ENCODE data around the gene PEAK1. TPM values are rescaled to one million over a fixed set of nuclear protein-coding genes. Genes with fewer than 3 reads are reported as not detected.

PEAK1 gene
- total RNA-seq, 1 experiment from 2014 or later: 18.4 TPM

DNA sequence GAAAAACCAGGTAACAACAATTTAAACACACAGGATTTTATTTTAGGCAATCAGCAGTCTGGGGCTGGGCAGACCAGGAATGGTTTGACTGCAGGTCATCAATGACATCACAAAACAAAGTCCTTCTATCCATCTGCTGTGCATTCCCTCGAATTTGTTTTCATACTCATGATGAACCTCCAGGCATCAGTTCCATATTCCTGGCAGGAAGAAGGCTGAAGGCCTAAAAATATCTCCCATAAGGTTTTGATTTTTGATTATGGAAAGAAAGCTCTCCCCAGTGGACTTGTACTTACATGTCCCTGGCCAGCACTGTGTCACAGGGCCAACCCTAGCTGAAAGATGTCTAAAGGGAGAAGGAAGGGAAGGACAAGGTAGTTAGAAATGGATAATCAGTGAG, 107.4 kb downstream of the PEAK1 start:
- H3K4me1 Mint-ChIP-seq (ENCODE audit: low read depth, unreplicated experiment): peaks cover 20% of the 10 kb centered on the region
- H3K36me3 Mint-ChIP-seq (ENCODE audit: insufficient read depth, unreplicated experiment): no peaks in the 10 kb centered on the region
- TF ChIP-seq, protein P1, sequence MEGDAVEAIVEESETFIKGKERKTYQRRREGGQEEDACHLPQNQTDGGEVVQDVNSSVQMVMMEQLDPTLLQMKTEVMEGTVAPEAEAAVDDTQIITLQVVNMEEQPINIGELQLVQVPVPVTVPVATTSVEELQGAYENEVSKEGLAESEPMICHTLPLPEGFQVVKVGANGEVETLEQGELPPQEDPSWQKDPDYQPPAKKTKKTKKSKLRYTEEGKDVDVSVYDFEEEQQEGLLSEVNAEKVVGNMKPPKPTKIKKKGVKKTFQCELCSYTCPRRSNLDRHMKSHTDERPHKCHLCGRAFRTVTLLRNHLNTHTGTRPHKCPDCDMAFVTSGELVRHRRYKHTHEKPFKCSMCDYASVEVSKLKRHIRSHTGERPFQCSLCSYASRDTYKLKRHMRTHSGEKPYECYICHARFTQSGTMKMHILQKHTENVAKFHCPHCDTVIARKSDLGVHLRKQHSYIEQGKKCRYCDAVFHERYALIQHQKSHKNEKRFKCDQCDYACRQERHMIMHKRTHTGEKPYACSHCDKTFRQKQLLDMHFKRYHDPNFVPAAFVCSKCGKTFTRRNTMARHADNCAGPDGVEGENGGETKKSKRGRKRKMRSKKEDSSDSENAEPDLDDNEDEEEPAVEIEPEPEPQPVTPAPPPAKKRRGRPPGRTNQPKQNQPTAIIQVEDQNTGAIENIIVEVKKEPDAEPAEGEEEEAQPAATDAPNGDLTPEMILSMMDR (IDR thresholded peaks at IDR 0.05; ENCODE audit: insufficient read depth in 1 of 2, low read depth in 1 of 2, low read length in 1 of 2, severe bottlenecking in 1 of 2, unreplicated experiment in 1 of 2): no peak
- peaks cover 10% of the 10 kb centered on the region for H3K4me1 ChIP-seq
- no peak overlapping the region for H3K4me3 Mint-ChIP-seq (ENCODE audit: unreplicated experiment)
- no peak overlapping the region for H3K27ac Mint-ChIP-seq (ENCODE audit: unreplicated experiment)
- intact Hi-C loops (cut with micrococcal nuclease; ENCODE audit: unreplicated experiment): no loop called here
- no TSS peak for BruUV-seq (replicated peaks)
- CTCF ChIA-PET: no interaction called here
- H3K27me3 ChIP-seq (replicated peaks; ENCODE audit: control insufficient read depth, insufficient read depth, low read length): no peaks in the 10 kb centered on the region
- no peak for DNase-seq
- POLR2A ChIA-PET: no interaction called here
- H3K36me3 ChIP-seq (ENCODE audit: control insufficient read depth, insufficient read depth, low read length): no peaks in the 10 kb centered on the region
- H3K4me3 ChIP-seq (ENCODE audit: low read depth, low read length): no peak overlapping the region
- no peaks in the 10 kb centered on the region for H3K9me3 Mint-ChIP-seq (ENCODE audit: unreplicated experiment)
- no peaks in the 10 kb centered on the region for H3K27me3 Mint-ChIP-seq (ENCODE audit: insufficient read depth, unreplicated experiment)
- no peaks in the 10 kb centered on the region for H3K9me3 ChIP-seq

- BruUV-seq (replicated peaks): no TSS peak
Measured at GRCh38 chr15:77311618-77312398, 108.1 kb downstream of the PEAK1 start.

DNA sequence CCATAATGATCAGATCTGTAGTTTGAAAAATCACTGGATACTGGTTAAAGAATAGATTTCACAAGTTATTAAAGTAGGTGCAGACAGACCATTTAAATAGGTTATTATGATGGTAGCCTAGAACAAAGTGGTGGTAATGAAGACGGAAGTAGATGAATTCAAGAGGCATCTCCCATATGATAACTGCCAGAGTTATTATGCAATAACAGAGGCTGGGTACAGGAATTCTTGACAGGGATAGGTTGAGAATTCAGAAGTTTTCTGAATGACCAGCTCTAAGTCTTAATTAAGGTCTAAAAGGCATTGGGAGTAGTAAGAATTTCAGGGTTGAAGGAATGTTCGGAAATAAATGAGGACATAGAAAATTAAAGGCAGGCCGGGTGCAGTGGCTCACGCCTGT, 108.9 kb downstream of the PEAK1 start:
- TF ChIP-seq, protein P1 (IDR thresholded peaks at IDR 0.05; ENCODE audit: insufficient read depth in 1 of 2, low read depth in 1 of 2, low read length in 1 of 2, severe bottlenecking in 1 of 2, unreplicated experiment in 1 of 2): no peak
- peaks cover 20% of the 10 kb centered on the region for H3K4me1 Mint-ChIP-seq (ENCODE audit: low read depth, unreplicated experiment)
- no peak for DNase-seq
- POLR2A ChIA-PET: no interaction called here
- no peaks in the 10 kb centered on the region for H3K27me3 Mint-ChIP-seq (ENCODE audit: insufficient read depth, unreplicated experiment)
- H3K9me3 Mint-ChIP-seq (ENCODE audit: unreplicated experiment): no peaks in the 10 kb centered on the region
- H3K36me3 Mint-ChIP-seq (ENCODE audit: insufficient read depth, unreplicated experiment): no peaks in the 10 kb centered on the region
- CTCF ChIA-PET: interaction anchor here (1.0 kb wide), 1 partner anchor 232 kb away, joined by 3 read pairs; no protein-coding TSS in a partner anchor
- BruUV-seq (replicated peaks): no TSS peak
- no peak overlapping the region for H3K4me3 Mint-ChIP-seq (ENCODE audit: unreplicated experiment)
- H3K9me3 ChIP-seq: no peaks in the 10 kb centered on the region
- intact Hi-C loops (cut with micrococcal nuclease; ENCODE audit: unreplicated experiment): no loop called here
- peak overlapping the region; percentile 11 for H3K27ac Mint-ChIP-seq (ENCODE audit: unreplicated experiment)
- H3K4me1 ChIP-seq: peaks cover 10% of the 10 kb centered on the region
- no peaks in the 10 kb centered on the region for H3K36me3 ChIP-seq (ENCODE audit: control insufficient read depth, insufficient read depth, low read length)
- H3K4me3 ChIP-seq (ENCODE audit: low read depth, low read length): no peak overlapping the region
- no peaks in the 10 kb centered on the region for H3K27me3 ChIP-seq (replicated peaks; ENCODE audit: control insufficient read depth, insufficient read depth, low read length)

More at GRCh38 chr15:77311618-77312398, 108.1 kb downstream of the PEAK1 start:
- Mint-ChIP-seq H3K4me3 (ENCODE audit: unreplicated experiment) (peak overlapping the region; percentile 7), H3K36me3 (ENCODE audit: insufficient read depth, unreplicated experiment) (no peaks in the 10 kb centered on the region), H3K27ac (ENCODE audit: unreplicated experiment) (peak overlapping the region; percentile 11), H3K9me3 (ENCODE audit: unreplicated experiment) (no peaks in the 10 kb centered on the region), H3K4me1 (ENCODE audit: low read depth, unreplicated experiment) (peaks cover 20% of the 10 kb centered on the region), H3K27me3 (ENCODE audit: insufficient read depth, unreplicated experiment) (no peaks in the 10 kb centered on the region)
- TF ChIP-seq, protein P1 (IDR thresholded peaks at IDR 0.05; ENCODE audit: insufficient read depth in 1 of 2, low read depth in 1 of 2, low read length in 1 of 2, severe bottlenecking in 1 of 2, unreplicated experiment in 1 of 2): no peak
- POLR2A ChIA-PET: no interaction called here
- Histone ChIP-seq H3K4me1 (peaks cover 10% of the 10 kb centered on the region), H3K27me3 (replicated peaks; ENCODE audit: control insufficient read depth, insufficient read depth, low read length) (no peaks in the 10 kb centered on the region), H3K4me3 (ENCODE audit: low read depth, low read length) (no peak overlapping the region), H3K36me3 (ENCODE audit: control insufficient read depth, insufficient read depth, low read length) (no peaks in the 10 kb centered on the region), H3K9me3 (no peaks in the 10 kb centered on the region)
- peak in 1 of 2 experiments; percentile 10 for DNase-seq
- intact Hi-C loops (cut with micrococcal nuclease; ENCODE audit: unreplicated experiment): no loop called here
- CTCF ChIA-PET: interaction anchor here (1.0 kb wide), 1 partner anchor 231 kb away, joined by 3 read pairs; no protein-coding TSS in a partner anchor
